GM12873 (cell line): ENCODE data around the gene RTKN2.

Source experiments
- CTCF ChIP-seq: IDR thresholded peaks from 2 replicates; pipeline ENCODE4 v1.5.1; 2012; ENCODE audit warnings: low read depth, mild to moderate bottlenecking, moderate library complexity, low read length, control low read depth; ENCODE audit not compliant: insufficient read depth; ENCODE audit errors: missing control alignments

The RTKN2 gene

DNA sequence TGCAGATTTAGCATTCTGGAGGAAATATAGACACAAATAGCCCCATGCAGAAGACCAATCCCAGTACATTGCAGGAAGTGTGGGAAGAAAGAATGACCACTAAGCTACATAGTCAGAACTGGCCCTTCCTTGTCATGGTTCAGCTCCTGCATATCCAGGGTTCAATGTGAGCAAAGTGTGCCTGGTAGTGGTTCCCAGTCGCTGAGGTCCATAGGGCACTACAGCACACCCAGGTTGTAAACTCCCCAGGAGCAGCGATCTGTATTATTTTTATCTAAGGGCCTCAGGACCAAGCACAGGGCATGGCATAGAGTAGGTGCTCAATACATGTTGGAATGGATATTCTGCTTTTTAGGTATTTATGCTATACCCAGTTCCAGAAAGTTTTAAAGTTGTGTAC, 114.4 kb downstream of the RTKN2 start:
- no peak for TF ChIP-seq CTCF

- no peak for TF ChIP-seq CTCF
Observed at GRCh38 chr10:62153191-62153590, 115.5 kb downstream of the RTKN2 start.

GRCh38 chr10:62149621-62150020, 119.0 kb downstream of the RTKN2 start:
- no peak for TF ChIP-seq CTCF

- no peak for TF ChIP-seq CTCF
Observed at GRCh38 chr10:62148155-62148554, 120.5 kb downstream of the RTKN2 start.

DNA sequence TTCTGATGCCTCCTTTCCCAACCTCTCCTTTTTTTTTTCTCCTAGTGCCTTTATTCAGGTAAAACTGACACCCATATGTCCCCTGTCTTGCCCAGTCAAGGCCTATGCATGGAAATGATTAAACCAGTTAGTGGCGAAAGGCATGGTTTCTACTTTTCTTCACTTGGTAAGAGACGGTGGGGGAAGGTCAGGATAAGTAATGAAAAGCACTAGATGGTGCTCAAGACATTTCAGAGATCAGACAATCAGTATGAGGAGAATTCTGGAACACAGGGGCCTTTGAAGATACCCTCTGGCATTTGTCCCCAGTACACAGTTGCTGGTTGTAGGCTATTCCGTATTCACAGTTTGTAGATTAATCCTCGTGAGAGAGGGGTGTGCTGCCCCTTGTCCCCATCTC, 121.2 kb downstream of the RTKN2 start:
- no peak for TF ChIP-seq CTCF

- no peak for TF ChIP-seq CTCF
Observed at GRCh38 chr10:62136931-62137330, 131.7 kb downstream of the RTKN2 start.

- TF ChIP-seq CTCF, result no peak
Observed at GRCh38 chr10:62133618-62134017, 135.0 kb downstream of the RTKN2 start.
